HG02870 (cell line): Measurements from ENCODE around the gene PPP1R13L.

Source experiments
- ATAC-seq: cut with Tn5 transposase; IDR thresholded peaks from one replicate; pipeline ENCODE4 v1.9.1; 2021; ENCODE audit warnings: mild to moderate bottlenecking, moderate library complexity; ENCODE audit not compliant: unreplicated experiment

PPP1R13L gene, protein sequence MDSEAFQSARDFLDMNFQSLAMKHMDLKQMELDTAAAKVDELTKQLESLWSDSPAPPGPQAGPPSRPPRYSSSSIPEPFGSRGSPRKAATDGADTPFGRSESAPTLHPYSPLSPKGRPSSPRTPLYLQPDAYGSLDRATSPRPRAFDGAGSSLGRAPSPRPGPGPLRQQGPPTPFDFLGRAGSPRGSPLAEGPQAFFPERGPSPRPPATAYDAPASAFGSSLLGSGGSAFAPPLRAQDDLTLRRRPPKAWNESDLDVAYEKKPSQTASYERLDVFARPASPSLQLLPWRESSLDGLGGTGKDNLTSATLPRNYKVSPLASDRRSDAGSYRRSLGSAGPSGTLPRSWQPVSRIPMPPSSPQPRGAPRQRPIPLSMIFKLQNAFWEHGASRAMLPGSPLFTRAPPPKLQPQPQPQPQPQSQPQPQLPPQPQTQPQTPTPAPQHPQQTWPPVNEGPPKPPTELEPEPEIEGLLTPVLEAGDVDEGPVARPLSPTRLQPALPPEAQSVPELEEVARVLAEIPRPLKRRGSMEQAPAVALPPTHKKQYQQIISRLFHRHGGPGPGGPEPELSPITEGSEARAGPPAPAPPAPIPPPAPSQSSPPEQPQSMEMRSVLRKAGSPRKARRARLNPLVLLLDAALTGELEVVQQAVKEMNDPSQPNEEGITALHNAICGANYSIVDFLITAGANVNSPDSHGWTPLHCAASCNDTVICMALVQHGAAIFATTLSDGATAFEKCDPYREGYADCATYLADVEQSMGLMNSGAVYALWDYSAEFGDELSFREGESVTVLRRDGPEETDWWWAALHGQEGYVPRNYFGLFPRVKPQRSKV

DNA sequence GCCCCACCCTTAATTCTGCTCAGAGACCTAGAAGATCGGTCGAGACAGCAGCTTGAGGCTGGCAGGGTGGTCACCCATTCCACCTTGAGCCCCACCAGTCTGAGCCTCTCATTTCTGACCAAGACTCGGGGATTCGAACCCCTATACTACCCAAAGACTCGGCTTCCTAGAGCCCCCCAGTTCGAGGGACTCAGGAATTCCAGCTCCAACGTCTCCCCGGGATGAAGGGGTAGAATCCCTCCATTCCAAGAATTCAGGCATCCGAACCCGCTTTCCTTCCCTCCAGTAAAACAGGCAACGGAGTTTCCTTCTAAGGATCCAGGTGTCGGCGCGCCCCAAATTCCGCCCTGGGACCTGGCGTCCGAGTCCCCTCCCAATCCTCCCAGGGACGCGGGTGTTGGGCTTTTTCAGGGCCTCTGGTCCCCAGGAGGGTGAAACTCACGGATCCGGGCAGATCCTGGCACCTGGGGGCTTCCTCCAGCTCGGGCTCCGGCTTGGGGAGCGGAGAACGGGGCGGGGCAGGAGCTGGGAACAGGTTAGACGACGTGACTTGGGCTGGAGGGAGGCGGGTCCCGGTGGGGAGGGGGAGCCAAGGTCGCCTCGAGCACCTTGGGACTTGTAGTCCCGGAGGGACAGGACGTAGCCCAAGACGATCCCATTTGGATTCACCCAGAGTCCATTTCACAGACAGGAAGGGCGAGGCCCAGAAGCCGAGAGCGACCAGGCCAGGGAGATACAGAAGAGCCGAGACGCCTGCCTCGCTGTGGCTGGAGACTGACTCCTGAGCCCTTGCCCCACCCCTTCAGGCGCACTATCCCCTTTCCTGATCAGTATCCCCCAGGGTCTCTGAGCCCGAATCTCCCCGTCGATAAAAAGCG lies at the start of gene PPP1R13L:
PPP1R13L (minus strand) TSS at position 513 of the 878 bp plus-strand sequence. CDS start 6,751 bp downstream, outside the sequence.
- ATAC-seq: no peak

DNA sequence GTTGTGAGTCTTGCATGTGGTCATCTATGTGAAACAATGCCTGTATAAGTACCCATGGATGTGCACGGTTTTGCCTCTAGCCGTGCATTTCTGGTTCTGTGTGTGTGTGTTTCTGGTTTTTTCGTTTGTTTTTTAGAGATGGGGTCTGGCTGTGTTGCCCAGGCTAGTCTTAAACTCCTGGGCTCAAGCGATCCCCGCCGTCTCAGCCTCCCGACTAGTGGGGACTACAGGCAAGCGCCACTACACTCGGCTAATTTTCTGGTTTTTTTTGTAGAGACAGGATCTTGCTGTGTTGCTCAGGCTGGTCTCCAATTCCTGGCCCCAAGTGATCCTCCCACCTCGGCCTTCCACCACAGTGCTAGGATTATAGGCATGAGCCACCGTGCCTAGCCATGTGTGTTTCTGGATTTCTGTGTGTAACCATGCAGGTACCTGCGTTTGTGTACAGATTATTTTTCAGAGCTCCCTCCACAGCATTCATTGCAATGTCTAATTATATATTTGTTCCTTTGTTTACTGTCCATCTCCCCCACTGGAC lies 47.0 kb upstream of the PPP1R13L start:
- no peak for ATAC-seq

DNA sequence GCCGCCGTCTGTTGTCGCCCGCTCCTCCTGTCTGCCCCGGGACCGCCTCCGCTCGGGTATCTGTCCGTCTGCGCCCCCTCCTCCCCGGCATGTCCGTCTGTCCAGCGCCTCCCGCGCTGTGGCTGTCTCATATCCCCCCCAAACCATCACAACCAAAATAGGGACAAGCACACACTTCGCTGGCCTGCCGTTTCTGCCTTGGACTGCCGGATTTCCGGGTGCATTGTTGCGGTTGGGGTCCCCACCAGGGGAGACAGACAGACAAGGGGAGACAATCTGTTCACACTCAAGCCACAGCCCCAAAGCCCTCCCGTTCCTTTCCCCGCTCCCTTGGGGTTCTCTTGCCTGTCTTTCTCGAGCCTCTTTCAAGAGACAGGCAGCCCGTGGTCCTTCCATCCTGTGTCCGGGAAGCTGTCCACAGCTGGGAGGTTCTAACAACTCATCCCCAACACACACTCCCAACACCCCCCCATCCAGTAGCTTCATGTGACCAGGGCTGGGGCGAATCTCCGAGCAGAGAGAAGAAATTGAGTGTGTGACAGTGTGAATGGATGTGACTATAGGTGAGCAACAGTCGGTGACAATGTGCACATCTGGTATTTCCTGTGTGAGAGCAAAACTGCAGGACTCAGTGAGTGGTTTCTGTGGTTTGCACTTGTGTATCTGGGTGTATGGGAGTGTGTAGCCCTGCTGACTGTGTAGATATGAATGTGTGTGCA lies 46.4 kb upstream of the PPP1R13L start:
- peak; percentile 12 for ATAC-seq

DNA sequence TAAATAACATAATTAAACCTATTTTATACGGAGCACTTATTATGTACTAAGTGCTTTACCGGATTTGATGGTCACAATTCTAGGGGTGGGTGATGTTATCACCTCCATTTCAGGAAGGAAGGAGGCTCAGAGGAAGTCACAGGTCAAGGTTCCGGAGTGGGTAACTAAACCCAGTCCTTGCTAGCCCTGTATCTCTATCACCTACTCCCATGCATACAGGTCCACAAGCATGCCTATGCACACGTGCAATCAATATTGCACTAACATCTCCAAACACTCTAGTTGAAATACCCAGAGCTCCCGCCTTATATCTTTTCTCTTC lies 45.1 kb upstream of the PPP1R13L start:
- ATAC-seq: no peak

DNA sequence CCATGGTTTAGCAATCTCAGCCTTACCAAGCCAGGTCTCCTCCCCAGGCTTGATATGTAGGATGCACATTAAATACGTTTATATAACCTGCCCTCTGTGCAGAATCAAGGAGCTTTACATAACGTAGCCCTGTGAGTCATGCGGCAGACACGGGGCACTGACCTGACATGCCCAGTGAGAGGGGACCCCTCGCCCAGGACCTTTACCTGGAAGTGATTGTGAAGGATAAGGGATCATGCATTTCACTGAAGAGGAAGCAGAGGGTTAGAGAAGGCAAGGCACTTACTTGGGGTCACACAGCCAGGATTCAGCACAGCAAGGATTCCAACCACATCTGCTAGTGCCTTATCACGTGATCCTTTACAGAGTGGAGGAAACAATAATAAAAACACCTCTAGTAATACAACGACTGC lies 44.0 kb upstream of the PPP1R13L start:
- no peak for ATAC-seq

DNA sequence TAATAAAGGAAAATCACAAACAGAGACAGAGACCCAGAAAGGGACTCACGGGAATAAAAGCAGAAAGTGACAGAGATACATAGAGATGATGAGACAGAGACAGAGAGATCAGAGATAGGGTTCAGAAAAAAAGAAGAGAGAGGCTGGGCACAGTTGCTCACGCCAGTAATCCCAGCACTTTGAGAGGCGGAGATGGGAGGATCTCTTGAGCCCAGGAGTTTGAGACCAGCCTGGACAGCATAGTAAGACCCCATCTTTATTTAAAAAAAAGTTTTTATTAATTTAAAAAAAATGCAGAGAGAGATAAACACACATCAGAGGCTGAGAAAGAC lies 43.5 kb upstream of the PPP1R13L start:
- ATAC-seq: no peak

DNA sequence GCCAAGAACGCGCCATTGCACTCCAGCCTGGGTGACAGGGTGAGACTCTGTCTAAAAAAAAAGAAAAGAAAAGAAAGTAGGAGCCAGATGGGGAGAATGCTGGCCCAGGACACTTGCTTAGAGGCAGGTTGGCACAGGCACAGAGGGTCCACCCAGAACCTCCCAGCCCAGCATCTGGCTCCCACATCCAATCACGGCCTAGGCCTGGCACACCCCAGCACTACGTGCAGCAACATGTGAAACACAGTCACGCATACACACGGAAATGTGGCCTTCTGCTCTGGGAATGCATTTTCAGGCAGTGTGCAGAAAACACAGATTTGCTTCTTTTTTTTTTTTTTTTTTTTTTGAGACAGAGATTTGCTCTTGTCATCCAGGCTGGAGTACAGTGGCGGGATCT lies 42.1 kb upstream of the PPP1R13L start:
- no peak for ATAC-seq

DNA sequence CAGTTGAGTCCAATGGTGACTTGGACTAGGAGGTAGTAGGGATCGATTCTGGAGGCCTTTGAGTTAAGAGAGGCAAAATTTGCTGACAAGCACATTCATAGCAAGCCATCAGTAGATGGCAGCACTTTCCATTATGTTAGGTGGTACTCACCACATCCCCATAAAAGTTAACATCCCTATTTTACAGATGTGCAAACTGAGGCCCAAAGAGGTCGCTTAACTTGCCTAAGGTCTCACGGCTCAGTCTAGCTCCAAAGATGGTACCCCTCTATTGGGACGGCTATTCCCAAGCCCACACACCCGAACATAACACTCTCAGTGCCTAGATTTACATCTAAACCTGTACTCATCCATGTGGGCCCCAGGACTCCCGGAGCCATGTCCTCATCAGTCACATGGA lies 41.4 kb upstream of the PPP1R13L start:
- no peak for ATAC-seq

DNA sequence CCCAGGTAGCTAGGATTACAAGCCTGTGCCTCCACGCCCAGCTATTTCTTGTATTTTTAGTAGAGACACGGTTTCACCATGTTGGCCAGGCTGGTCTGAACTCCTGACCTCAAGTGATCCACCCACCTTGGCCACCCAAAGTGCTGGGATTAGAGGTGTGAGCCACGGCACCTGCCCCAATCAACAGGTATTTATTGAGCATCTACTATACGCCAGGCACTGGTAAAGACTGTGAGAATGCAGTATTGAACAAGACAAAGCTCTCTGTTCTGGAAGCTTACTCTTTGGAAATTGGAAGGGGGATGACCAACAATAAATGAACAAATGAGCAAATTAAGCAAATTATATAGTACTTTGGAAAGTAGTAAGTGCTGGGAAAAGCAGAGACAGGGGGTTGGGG lies 40.3 kb upstream of the PPP1R13L start:
- no peak for ATAC-seq

DNA sequence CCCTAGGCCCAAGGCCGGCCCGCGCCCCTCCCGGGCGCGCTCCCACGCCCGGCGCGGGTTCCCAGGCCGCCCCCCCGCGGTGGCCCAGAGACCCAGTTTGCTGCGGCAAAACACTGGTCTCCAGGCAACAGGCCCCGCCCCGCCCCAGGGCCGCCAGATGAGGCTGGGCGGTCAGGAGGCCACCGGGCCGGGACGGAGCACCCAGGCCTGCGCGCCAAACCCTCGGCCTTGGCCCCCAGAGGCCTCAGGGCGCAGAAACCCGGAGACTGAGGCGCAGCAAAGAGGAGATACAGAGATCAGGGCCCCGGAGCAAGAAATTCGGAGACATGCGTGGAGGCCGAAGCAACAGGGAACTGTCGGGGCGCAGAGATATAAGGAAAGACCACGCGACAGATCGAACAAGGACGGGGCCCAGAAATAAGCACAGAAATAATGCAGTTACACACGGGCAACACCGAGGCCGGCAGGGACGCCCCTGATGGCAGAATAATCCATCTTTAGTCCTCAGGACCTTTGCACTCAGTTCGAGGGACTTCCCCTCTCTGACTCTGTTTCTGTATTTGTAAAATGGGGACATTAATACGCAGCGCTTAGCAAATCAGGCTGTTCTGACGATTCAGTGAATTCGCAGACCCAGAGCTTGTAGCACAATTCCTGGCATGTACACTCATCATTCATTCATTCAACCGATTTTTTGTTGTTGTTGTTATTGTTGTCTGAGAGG lies 39.6 kb upstream of the PPP1R13L start:
- peak; percentile 36 for ATAC-seq

DNA sequence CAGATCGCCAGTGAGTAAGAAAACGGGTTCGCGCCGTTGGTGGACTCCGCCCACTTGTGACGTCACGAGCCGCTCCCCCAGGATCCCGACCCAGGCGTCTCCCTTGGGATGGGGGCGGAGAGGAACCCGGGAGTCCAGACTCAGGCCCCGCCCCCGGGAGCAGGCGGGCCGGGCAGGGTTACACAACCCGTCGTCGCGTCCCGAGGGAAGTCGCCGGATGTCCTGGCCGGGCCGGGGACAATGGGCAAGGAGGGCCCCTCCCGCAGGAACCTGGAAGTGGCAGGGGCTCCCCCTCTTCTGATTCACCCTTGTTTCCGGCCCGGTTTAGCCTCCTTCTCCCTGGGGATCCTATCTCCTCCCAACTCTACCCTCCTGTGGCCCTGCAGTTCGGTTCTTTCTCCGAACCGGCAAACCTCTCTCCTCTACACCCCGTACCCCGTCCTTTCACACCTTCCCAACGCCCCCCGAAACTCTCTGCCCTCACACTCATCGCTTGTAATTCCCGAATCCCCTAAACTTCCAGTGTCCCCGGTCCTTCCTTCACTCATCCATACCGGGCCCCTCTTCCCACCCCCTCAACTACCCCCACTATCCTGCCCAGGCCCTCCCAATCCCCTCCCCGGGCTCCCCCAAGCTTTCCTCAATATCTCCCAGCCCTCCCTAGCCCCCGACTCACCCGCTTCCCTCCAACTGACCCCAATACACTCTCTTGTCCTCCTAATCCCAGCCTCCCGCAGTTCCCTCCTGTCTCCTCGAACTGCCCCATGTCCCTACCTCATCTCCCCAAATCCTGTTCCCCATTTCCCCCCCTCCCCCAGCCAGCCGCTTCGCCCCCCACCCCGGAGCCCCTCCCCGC lies 38.8 kb upstream of the PPP1R13L start:
- no peak for ATAC-seq

DNA sequence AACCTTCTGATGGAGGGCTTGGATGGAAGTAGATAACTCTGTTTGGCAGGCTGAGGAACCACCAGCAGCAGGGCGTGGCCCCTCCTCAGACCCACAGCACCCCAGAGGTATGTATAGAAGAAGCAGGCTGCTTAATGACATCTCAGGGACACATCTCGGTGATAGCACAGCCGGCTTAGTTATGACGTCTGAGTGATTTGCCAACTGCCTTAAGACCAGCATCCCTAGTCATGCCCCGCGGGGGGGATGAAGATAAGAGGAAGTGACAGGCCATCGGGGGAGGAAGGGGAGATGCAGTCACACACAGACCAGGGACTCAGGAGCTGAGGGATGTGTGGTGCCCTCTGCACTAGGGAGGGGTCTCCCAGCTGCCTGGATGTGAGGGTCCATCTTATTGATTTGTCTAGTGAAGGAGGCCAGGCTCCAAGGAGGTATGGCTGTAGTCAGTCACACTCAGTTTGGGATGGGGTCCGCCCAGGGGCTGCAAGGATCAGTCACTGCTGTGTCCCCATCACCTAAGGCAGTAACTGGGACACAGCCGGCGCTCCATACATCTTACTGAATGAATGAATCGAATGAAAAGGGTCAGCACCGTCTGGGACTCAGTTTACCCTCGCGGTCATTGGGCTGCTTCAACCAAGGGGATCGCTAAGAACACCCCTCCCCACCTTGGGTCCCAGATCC lies 38.1 kb upstream of the PPP1R13L start:
- ATAC-seq: no peak

DNA sequence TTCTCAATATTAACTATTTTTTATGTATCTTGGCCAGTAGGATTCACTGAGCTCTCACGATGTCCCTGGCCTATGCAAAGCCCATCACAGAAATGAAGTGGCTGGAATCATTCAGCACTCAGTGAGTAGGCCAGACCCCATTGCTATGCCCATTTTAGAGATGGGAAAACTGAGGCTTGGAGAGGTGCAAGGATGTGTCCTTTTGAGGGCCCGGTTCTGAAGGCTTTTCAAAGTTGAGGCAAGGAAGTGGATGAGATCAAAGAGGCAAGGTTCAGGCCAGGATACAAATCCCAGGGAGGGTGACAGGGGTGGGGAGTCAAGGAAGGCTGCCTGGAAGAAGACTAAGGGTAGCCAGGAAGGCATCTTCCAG lies 37.5 kb upstream of the PPP1R13L start:
- ATAC-seq: no peak

DNA sequence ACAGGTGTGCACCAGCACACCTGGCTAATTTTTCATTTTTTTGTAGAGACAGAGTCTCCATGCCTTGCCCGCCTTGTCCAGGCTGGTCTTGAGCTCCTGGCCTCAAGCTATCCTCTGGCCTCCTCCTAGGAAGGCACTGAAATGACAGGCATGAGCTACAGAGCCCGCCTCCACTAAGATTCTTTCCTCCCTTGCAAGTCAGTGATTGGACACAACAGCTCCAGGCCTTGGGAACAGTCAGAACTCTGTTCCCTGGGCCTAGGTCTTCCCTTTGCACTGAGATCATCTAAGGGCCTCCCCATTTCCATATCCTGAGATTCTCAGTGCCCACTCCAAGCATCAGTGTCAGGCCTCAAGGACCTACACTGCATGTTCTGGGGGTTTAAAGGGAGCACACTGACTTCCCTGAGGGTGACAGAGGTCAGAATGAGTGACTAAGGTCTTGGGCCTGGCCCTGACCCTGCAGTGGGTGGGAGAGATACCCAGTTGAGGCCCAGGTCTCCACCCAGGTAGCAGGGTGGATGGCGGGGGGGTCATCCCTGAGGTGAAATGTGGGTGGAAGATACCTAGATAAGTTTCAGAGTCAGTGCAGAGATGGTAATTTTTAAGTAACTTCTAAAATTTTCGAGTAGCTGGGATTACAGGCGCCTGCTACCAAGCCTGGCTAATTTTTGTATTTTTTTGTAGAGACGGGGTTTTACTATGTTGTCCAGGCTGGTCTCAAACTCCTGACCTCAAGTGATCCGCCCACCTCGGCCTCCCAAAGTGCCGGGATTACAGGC lies 36.2 kb upstream of the PPP1R13L start:
- ATAC-seq: no peak

DNA sequence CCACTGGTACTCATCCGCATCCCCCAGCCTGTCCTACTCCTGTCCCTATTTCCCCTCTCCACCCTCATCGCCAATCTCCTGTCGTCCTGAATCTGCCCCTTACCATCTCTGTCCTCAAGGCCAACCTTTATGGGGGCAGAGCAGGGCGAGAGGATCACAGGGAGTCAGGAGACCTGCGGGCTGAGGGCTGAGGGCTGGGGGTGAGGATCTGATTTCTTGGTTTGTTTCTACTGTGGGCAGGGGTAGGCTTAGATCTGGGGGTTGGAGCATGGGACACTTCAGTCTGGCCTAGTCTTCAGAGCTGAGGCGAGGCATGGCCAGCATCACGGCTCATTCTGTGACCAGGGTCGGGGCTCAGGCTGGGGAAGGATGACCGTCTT lies 35.4 kb upstream of the PPP1R13L start:
- no peak for ATAC-seq

DNA sequence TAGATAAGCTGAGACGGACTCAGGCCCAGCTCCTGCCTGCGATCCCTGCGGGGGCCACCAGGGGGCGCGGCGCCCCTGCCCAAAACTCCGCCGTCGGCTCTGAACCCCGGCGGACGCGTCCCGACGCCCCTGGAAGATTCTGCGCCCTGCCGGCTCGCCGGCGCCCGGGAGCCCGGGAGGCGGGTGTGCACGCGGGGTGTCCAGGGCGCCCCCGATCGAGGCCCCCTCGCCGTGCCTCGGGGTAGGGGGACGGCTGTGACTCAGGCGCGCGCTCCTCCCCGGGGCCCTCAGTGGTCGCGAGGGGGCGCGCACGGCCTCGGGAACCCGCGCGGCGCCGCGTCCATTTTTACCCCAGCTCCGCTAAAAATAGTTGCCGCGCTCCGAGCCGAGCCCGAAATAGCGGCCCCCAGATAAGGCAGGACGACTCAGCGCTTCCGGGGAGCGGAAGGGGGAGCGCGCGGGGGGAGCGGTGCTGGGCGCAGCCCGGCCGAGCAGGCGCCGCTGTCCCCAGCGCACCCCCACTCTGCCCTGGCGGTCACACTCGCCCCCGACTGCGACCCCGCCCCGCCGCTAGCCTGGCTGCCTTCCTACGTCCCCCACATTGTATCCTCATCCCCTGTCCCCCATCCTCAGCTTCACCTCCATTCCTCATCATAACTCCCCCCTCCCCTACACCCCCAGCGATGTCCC lies 34.8 kb upstream of the PPP1R13L start:
- ATAC-seq: peak; percentile 59

DNA sequence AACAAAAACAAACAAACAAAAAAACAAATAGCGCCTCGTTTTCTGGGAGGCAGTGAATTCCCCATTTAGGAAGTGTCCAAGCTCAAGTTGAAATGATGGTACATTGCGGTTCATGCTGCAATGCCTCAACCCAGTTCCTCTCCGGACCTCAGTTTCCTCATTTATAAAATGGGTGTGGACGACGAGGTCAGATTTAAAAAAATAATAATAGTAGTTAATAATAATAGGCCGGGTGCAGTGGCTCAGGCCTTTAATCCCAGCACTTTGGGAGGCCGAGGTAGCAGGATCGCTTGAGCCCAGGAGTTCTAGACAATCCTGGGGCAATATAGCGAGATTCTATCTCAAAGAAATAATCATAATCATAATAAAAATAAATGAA lies 34.3 kb upstream of the PPP1R13L start:
- no peak for ATAC-seq
